K562 (cell line): ENCODE data around the gene GRPR. TPM values are rescaled to one million over a fixed set of nuclear protein-coding genes. Genes with fewer than 3 reads are reported as not detected.

Source experiments
- ATAC-seq: fragments of 200-7000 bp; cut with Tn5 transposase; 3 replicates; pipeline ENCODE4 v1.9.1; 2020; ENCODE audit warnings: moderate library complexity
- BruUV-seq: library from RNA; stranded (reverse); fragments of 400-500 nt; replicated peaks from 2 replicates; lab custom pipeline; 2021; lab: Mats Ljungman, UMichigan
- CTCF ChIA-PET: fragments of 300-600 bp; formaldehyde crosslinking; extraction: SDS; loops from one replicate; lab custom pipeline; 2021; ENCODE audit warnings: low intra/inter-chr PET ratio; lab: Yijun Ruan, JAX
- POLR2A ChIA-PET: fragments of 300-600, 350-650 bp; sonication (Branson Sonifier 250); formaldehyde crosslinking; extraction: SDS; loops from one replicate; lab custom pipeline; 2021; ENCODE audit warnings: antibody characterized with exemption, inconsistent platforms; lab: Yijun Ruan, JAX
- DNase-seq, 4 experiments: peaks; one replicate each; pipeline versions ENCODE4 v3.0.0 to v3.0.0-alpha.2; 2011 to 2018; ENCODE audit warnings: low spot score in 3 of 4, mixed read lengths in 3 of 4; ENCODE audit errors: extremely low read depth in 1 of 4
- FAIRE-seq: peaks from 2 replicates; lab custom pipeline; 2011; peaks lifted over from hg19 to GRCh38; lab: Jason Lieb, UNC
- H2AFZ ChIP-seq: 2 replicates; pipeline ENCODE4 v1.6.0; 2011; ENCODE audit warnings: low read depth, low read length, control low read depth, inconsistent platforms
- H3K27ac ChIP-seq: fragments of 200-600 bp; 3 replicates; pipeline ENCODE4 v1.8.0; 2011; ENCODE audit warnings: low read depth, mild to moderate bottlenecking, control low read depth, inconsistent platforms, low read length, moderate library complexity, mixed read lengths; ENCODE audit errors: extremely low read depth
- H3K27me3 ChIP-seq, 2 experiments: fragments of 300-600 bp in 1 of 2; 2 replicates in 1 of 2; 3 replicates in 1 of 2; pipeline versions ENCODE4 v1.6.0 to v1.8.0; 2011; ENCODE audit warnings: inconsistent platforms in 2 of 2, low read length in 2 of 2, mild to moderate bottlenecking in 1 of 2, mixed read lengths in 1 of 2, moderate library complexity in 1 of 2; ENCODE audit not compliant: control insufficient read depth in 2 of 2, insufficient read depth in 2 of 2
- H3K36me3 ChIP-seq: fragments of 300-600 bp; 3 replicates; pipeline ENCODE4 v1.8.0; 2011; ENCODE audit warnings: mild to moderate bottlenecking, low read length, inconsistent platforms; ENCODE audit not compliant: control insufficient read depth, insufficient read depth
- H3K4me1 ChIP-seq, 2 experiments: fragments of 200-600 bp in 1 of 2; replicated peaks in 1 of 2; 2 replicates in 1 of 2; 3 replicates in 1 of 2; pipeline versions ENCODE4 v1.5.1 to v1.8.0; 2011; ENCODE audit warnings: inconsistent platforms in 2 of 2, low read length in 2 of 2, mild to moderate bottlenecking in 1 of 2, mixed read lengths in 1 of 2, moderate library complexity in 1 of 2; ENCODE audit not compliant: control insufficient read depth in 2 of 2, insufficient read depth in 2 of 2
- H3K4me2 ChIP-seq: 2 replicates; pipeline ENCODE4 v1.6.1; 2011; ENCODE audit warnings: low read length, control low read depth, inconsistent platforms, mixed read lengths; ENCODE audit not compliant: insufficient read depth
- H3K4me3 ChIP-seq: fragments of 200-600 bp; sonication (generic), shearing (Covaris generic); 2 replicates; pipeline ENCODE4 v1.5.1; 2016; ENCODE audit warnings: control low read depth, inconsistent platforms
- H3K79me2 ChIP-seq: fragments of 200-600 bp; 3 replicates; pipeline ENCODE4 v1.8.0; 2011; ENCODE audit warnings: low read length, inconsistent platforms; ENCODE audit not compliant: control insufficient read depth, insufficient read depth
- H3K9ac ChIP-seq, 2 experiments: 2 replicates each; pipeline versions ENCODE4 v1.6.0 to v1.6.1; 2011; ENCODE audit warnings: low read depth in 2 of 2, low read length in 2 of 2, control low read depth in 1 of 2, inconsistent platforms in 1 of 2, mild to moderate bottlenecking in 1 of 2, mixed read lengths in 1 of 2; ENCODE audit not compliant: insufficient read depth in 1 of 2
- H3K9me1 ChIP-seq: one replicate; pipeline ENCODE4 v1.6.0; 2011; ENCODE audit warnings: inconsistent platforms, mild to moderate bottlenecking, low read length, moderate library complexity; ENCODE audit not compliant: control insufficient read depth, insufficient read depth
- H3K9me3 ChIP-seq: replicated peaks from 2 replicates; pipeline ENCODE4 v1.5.1; 2011; ENCODE audit warnings: low read depth, low read length, inconsistent platforms; ENCODE audit not compliant: control insufficient read depth, insufficient read depth
- H4K20me1 ChIP-seq: replicated peaks from 2 replicates; pipeline ENCODE4 v1.6.1; 2011; ENCODE audit warnings: low read length, inconsistent platforms, mixed read lengths; ENCODE audit not compliant: control insufficient read depth, insufficient read depth
- BRF1 ChIP-seq: IDR thresholded peaks from 3 replicates; pipeline ENCODE4 v1.6.1; 2011; ENCODE audit warnings: borderline replicate concordance, mild to moderate bottlenecking; ENCODE audit not compliant: insufficient read length; ENCODE audit errors: extremely low read depth
- CXXC5 ChIP-seq: fragments of 250-450 bp; sonication (Bioruptor Pico); IDR thresholded peaks from 2 replicates; pipeline ENCODE4 v1.8.0; 2022; ENCODE audit warnings: inconsistent platforms, mild to moderate bottlenecking, moderate library complexity
- DMBX1 ChIP-seq: fragments of 250-450 bp; sonication (Bioruptor Pico); IDR thresholded peaks from 2 replicates; pipeline ENCODE4 v1.8.0; 2022; ENCODE audit warnings: inconsistent platforms, mild to moderate bottlenecking, moderate library complexity, borderline replicate concordance
- FOXM1 ChIP-seq, 2 experiments: fragments of 450-650 bp in 1 of 2; sonication (generic) in 1 of 2; formaldehyde crosslinking in 1 of 2; IDR thresholded peaks; 2 replicates each; pipeline versions ENCODE4 v1.6.1 to v1.9.0; 2017 to 2022; ENCODE audit warnings: low read depth in 2 of 2, mild to moderate bottlenecking in 2 of 2, missing genetic modification reagents in 1 of 2, moderate library complexity in 1 of 2
- HNRNPL ChIP-seq: fragments of 200-400 bp; formaldehyde crosslinking; IDR thresholded peaks from 2 replicates; pipeline ENCODE4 v1.6.1; 2017; ENCODE audit warnings: low read depth, mild to moderate bottlenecking, low read length
- MBD2 ChIP-seq: sonication (generic); IDR thresholded peaks from 2 replicates; pipeline ENCODE4 v1.6.1; 2016; ENCODE audit warnings: low read depth, borderline replicate concordance
- MCM2 ChIP-seq: fragments of 450-650 bp; IDR thresholded peaks from 2 replicates; pipeline ENCODE4 v1.6.1; 2017; ENCODE audit warnings: low read depth, mild to moderate bottlenecking
- NFE2L1 ChIP-seq: fragments of 450-650 bp; IDR thresholded peaks from 2 replicates; pipeline ENCODE4 v1.6.1; 2016; ENCODE audit warnings: missing genetic modification characterization, low read depth, mild to moderate bottlenecking, missing compliant biosample characterization, moderate library complexity, borderline replicate concordance
- SIRT6 ChIP-seq: IDR thresholded peaks from one replicate; pipeline ENCODE4 v1.6.1; 2012; ENCODE audit warnings: low read depth, mild to moderate bottlenecking, control low read depth, inconsistent platforms, low read length, moderate library complexity
- SMARCA4 ChIP-seq: fragments of 450-650 bp; IDR thresholded peaks from 2 replicates; pipeline ENCODE4 v1.6.1; 2016
- ZNF143 ChIP-seq: sonication (generic); formaldehyde crosslinking; IDR thresholded peaks from 2 replicates; pipeline ENCODE4 v1.9.0; 2022; ENCODE audit warnings: mild to moderate bottlenecking, missing genetic modification reagents
- ZNF384 ChIP-seq: IDR thresholded peaks from 2 replicates; pipeline ENCODE4 v1.6.1; 2012; ENCODE audit warnings: low read depth, low read length, improper control_type of control experiment
- ZNF79 ChIP-seq: fragments of 250-450 bp; sonication (Bioruptor Pico); IDR thresholded peaks from 2 replicates; pipeline ENCODE4 v1.4.0; 2020; ENCODE audit warnings: low read depth, mild to moderate bottlenecking, moderate library complexity
- WGBS: fragments of 100-300 bp; shearing (Covaris generic); methylation state at CpG from one replicate; pipeline ENCODE4 v1.1.6; 2016; ENCODE audit warnings: low coverage, mixed read lengths; ENCODE audit not compliant: insufficient coverage; ENCODE audit errors: missing lambda C conversion rate; 5-methylcytosine and 5-hydroxymethylcytosine counted together
- in situ Hi-C: fragments of 300-500 bp; cut with MboI; formaldehyde crosslinking; loops from 4 replicates; pipeline ENCODE4 v1.15.0; 2018; ENCODE audit warnings: inconsistent platforms, mixed read lengths
- intact Hi-C: fragments of 100-400 bp; cut with micrococcal nuclease; formaldehyde crosslinking; loops from 2 replicates; pipeline ENCODE4 v1.14.2; 2022
- polyA plus RNA-seq, 8 experiments: library from polyadenylated mRNA; depleted of rRNA in 4 of 8; stranded (reverse) in 5 of 8; unstranded in 3 of 8; fragments of >200 nt; fragmentation: Nextera tagmentation in 2 of 8; fragmentation: Illumina TruSeq in 1 of 8; extraction: Ambion mirVana in 2 of 8; extraction: Trizol in 1 of 8; gene quantifications; 2 replicates each; pipeline versions ENCODE4 v1.2.1 to v1.2.3, GENCODE V29; 2011 to 2014; ENCODE audit warnings: inconsistent platforms in 1 of 8, missing spikeins in 1 of 8
- total RNA-seq, 7 experiments: library from RNA; depleted of rRNA in 6 of 7; stranded (reverse); fragments of >200 nt in 6 of 7; fragmentation: Illumina TruSeq in 2 of 7; extraction: Trizol in 2 of 7; gene quantifications; 2 replicates each; pipeline versions ENCODE4 v1.2.1 to v1.2.3, GENCODE V29; 2011 to 2021; ENCODE audit warnings: low replicate concordance in 1 of 7
- TF ChIP-seq, protein P1 (sequence below): fragments of 450-650 bp; formaldehyde crosslinking; IDR thresholded peaks from 2 replicates; pipeline ENCODE4 v1.4.0; 2020; ENCODE audit warnings: mild to moderate bottlenecking, moderate library complexity
- TF ChIP-seq, protein P2 (sequence below): sonication (generic); formaldehyde crosslinking; IDR thresholded peaks from 2 replicates; pipeline ENCODE4 v1.4.0; 2020; ENCODE audit warnings: mild to moderate bottlenecking, missing genetic modification reagents
- TF ChIP-seq, protein P3 (sequence below): sonication (generic); formaldehyde crosslinking; IDR thresholded peaks from 2 replicates; pipeline ENCODE4 v1.5.0; 2020; ENCODE audit warnings: missing genetic modification reagents
- TF ChIP-seq, protein P4 (sequence below): fragments of 450-650 bp; IDR thresholded peaks from 2 replicates; pipeline ENCODE4 v1.6.1; 2014; ENCODE audit warnings: low read depth, mild to moderate bottlenecking, moderate library complexity, borderline replicate concordance

GRPR gene
- total and polyA plus RNA-seq, 9 of the 15 experiments (the other 6 are each of a cell fraction or from before 2014, with no cell fraction given): 0.06 to 0.11 TPM; not detected in 7

DNA sequence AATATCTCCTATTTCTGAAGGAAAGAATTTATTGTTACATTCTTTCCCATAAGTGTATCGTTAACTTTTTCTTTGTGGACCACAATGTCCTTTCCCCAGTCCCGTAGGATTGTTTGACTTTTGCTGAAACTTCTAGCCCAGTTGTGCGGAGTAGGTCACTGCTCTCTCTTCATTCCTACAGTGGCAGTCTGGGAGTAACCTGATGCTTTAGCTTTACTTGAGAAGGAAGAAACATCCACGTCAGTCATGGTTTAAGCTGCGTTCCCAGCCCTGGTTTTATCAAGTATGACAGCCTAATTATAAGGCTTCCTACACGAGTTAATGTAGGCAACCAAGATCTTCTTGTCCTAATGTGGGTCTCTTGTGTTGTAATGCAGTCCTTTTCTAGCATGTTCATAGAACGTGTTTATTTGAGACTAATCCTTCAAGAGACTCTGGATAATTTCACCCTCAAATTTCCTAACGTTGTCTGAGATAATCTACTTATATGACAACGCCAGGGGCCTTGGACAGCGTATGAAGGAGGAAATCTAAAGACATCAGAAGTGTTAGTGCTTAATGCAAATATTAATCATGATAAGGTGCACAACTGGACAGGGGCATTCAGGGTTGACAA is 40.8 kb upstream of the GRPR start:
- WGBS: 0% methylated on average over 9 of the region's 10 CpGs
- DNase-seq (no peak), ATAC-seq (no peak), FAIRE-seq (no peak)
- in situ Hi-C loops (no loop called here), intact Hi-C loops (no loop called here)
- CTCF ChIA-PET: no interaction called here
- Histone ChIP-seq H3K4me1 (no peaks in the 10 kb centered on the region), H3K9me1 (no peaks in the 10 kb centered on the region), H3K4me2 (no peak overlapping the region), H3K27me3 (no peaks in the 10 kb centered on the region), H3K36me3 (no peaks in the 10 kb centered on the region), H3K79me2 (no peaks in the 10 kb centered on the region), H3K4me3 (no peak overlapping the region), H3K9ac (no peak overlapping the region), H2AFZ (no peak overlapping the region), H3K27ac (no peak overlapping the region), H3K9me3 (no peaks in the 10 kb centered on the region), H4K20me1 (no peaks in the 10 kb centered on the region)
- no TSS peak for BruUV-seq
- POLR2A ChIA-PET: interaction anchor here (0.6 kb wide), 1 partner anchor 21 kb away, joined by 4 read pairs; no protein-coding TSS in a partner anchor
- TF ChIP-seq NFE2L1 (tag) (no peak), ZNF79 (no peak), MBD2 (no peak), DMBX1 (CRISPR knock-in tag) (no peak), HNRNPL (no peak), BRF1 (no peak), SIRT6 (no peak), MCM2 (no peak), CXXC5 (CRISPR knock-in tag) (no peak), FOXM1 (IDR thresholded peaks at IDR 0.05; ENCODE audit: low read depth) (no peak), FOXM1 (CRISPR knock-in tag; IDR thresholded peaks at IDR 0.05; ENCODE audit: low read depth) (no peak), SMARCA4 (no peak), ZNF384 (no peak), ZNF143 (CRISPR knock-in tag) (no peak)
- TF ChIP-seq, protein P1, sequence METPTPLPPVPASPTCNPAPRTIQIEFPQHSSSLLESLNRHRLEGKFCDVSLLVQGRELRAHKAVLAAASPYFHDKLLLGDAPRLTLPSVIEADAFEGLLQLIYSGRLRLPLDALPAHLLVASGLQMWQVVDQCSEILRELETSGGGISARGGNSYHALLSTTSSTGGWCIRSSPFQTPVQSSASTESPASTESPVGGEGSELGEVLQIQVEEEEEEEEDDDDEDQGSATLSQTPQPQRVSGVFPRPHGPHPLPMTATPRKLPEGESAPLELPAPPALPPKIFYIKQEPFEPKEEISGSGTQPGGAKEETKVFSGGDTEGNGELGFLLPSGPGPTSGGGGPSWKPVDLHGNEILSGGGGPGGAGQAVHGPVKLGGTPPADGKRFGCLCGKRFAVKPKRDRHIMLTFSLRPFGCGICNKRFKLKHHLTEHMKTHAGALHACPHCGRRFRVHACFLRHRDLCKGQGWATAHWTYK (CRISPR knock-in tag): no peak
- TF ChIP-seq, protein P2, sequence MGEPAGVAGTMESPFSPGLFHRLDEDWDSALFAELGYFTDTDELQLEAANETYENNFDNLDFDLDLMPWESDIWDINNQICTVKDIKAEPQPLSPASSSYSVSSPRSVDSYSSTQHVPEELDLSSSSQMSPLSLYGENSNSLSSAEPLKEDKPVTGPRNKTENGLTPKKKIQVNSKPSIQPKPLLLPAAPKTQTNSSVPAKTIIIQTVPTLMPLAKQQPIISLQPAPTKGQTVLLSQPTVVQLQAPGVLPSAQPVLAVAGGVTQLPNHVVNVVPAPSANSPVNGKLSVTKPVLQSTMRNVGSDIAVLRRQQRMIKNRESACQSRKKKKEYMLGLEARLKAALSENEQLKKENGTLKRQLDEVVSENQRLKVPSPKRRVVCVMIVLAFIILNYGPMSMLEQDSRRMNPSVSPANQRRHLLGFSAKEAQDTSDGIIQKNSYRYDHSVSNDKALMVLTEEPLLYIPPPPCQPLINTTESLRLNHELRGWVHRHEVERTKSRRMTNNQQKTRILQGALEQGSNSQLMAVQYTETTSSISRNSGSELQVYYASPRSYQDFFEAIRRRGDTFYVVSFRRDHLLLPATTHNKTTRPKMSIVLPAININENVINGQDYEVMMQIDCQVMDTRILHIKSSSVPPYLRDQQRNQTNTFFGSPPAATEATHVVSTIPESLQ: no peak
- TF ChIP-seq, protein P3, sequence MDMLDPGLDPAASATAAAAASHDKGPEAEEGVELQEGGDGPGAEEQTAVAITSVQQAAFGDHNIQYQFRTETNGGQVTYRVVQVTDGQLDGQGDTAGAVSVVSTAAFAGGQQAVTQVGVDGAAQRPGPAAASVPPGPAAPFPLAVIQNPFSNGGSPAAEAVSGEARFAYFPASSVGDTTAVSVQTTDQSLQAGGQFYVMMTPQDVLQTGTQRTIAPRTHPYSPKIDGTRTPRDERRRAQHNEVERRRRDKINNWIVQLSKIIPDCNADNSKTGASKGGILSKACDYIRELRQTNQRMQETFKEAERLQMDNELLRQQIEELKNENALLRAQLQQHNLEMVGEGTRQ (CRISPR knock-in tag): no peak
- TF ChIP-seq, protein P4, sequence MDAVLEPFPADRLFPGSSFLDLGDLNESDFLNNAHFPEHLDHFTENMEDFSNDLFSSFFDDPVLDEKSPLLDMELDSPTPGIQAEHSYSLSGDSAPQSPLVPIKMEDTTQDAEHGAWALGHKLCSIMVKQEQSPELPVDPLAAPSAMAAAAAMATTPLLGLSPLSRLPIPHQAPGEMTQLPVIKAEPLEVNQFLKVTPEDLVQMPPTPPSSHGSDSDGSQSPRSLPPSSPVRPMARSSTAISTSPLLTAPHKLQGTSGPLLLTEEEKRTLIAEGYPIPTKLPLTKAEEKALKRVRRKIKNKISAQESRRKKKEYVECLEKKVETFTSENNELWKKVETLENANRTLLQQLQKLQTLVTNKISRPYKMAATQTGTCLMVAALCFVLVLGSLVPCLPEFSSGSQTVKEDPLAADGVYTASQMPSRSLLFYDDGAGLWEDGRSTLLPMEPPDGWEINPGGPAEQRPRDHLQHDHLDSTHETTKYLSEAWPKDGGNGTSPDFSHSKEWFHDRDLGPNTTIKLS: no peak
